Amygdala (tissue), 56 donors: ENCODE data around the gene DDIT4L.
"Not testable (repeated sequence)": the region's sequence is repeated elsewhere in the genome, so short reads cannot be mapped to it uniquely, and the experiment has no call there.

ENCODE experiments used
- DNase-seq, 56 donors: peaks; one replicate each; lab custom pipeline; 2025; lab: John Stamatoyannopoulos, UW

Gene DDIT4L

DNA sequence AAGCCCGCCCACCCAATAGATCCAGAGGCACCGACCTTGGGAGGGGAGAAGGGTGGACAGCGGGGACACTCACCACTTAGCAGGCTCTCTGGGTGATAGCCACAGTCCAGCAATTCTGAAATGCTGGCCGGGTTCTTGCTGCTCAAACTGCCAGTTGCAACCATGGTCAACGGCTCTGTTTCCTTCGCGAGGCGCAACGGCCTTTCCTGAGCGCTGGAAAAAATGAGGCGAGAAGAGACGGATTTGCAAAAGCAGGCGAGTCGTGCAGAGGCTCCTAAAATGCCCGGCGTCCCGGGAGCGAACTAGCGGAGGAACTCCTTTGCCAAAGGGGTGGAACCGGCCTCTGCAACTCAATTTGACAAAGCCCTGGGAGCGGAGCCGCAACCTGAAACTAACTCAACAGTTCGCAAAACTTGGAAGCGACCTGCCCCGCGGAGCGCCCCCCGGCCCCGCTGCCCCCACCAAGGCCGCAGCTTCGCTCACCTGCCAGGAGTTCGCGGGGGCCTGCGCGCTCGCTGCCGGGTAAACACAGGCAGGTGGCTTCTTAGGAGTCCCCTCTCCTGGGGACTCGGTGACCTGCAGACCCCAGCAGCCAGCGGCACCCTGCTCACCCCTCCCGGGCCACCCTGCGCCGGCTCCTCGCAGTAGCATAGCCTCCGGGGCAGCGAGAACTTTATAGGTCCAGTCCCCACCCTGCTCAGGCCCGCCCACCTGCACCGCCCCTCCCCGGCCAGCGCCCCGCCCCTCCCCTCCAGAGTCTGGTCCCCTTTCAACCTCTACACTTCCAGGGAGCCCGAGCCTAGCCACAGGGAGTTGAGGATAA is at the start of gene DDIT4L:
DDIT4L (minus strand) TSS at position 649 of the 823 bp plus-strand sequence; CDS start at position 164, 485 bp downstream.
- peak in 16 of 56 donors; percentile 2 to 52 (median 18) for DNase-seq

DNA sequence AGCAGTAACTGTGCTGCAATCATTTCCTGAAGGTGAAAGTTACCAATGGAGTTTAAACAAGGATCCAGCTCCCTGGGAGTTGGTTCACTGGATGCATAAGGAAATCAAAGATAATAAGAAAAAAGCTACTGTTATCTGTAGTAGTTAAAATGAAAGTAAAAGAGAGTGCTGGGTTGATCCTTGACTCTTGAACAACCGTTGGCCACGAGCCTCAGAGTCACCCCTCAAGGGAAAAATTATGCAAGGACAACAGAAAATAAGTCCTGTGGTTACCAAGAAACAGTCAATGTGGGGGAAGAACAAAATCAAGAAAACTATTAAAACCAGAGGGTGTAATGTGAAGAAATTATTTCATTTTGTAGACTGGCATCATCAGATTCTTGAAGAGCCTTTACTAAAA is 49.7 kb upstream of the DDIT4L start:
- DNase-seq, result no peak

- DNase-seq, result no peak
Observed at GRCh38 chr4:100224721-100225120, 34.5 kb upstream of the DDIT4L start.

GRCh38 chr4:100224160-100224559 is 33.9 kb upstream of the DDIT4L start:
- no peak for DNase-seq

DNA sequence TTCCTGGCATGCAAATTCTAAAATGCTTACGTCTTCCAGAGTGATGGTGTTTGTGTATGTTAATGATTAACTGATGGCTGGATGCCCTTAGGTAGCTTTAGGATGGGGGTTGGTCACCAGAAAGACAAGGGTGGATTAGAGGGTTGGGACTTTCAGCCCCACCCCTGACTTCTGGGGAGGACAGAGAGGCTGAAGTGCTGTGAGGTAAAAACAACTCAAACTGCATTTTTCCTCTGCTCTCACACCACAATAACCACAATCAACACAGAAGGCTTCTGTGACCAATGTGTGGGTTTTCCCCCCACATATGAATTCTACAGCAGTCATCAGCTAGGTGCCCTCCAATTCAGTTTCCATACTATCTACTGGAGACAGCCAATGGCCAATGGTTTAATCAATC is 18.7 kb upstream of the DDIT4L start:
- no peak for DNase-seq

DNA sequence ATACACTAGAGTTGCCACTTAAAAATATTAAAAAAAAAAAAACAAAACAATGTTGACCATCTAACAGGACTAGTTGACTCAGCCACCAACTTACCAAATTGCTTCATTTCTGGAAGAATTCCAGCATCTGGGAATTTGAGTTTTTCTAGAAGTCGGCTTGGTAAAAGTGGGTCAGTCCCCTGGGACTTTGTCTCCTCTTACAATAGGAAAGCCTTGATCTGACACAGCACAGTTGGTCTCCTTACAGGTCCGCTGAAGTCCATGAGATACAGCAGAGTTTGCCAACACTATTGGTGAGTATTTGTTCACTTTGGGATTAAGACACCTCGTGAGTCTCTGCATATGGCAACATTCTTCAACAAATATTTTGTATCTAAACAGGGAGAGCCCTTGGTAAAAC is 18.2 kb upstream of the DDIT4L start:
- DNase-seq, result no peak

- no peak for DNase-seq
Observed at GRCh38 chr4:100206850-100207249, 16.6 kb upstream of the DDIT4L start.

DNA sequence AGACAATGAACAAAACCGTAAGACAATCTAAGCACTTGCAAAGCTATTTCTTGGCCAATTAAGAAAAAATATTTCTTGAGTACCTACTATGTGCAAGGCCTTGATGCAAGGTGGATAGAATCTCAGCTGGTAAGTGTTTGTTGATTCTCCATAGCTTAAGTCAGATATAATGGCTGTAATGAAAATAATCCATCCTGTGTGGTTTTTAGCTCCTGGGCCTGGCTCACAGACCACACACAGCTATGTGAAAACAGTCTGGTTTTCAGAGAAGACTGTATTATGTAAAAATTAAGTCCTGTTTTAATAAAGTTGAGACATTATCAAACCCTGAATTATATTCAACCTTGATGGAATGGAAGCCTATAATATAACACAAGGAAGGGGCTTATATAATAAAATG is 7.8 kb upstream of the DDIT4L start:
- no peak for DNase-seq

- not testable (repeated sequence) for DNase-seq
Observed at GRCh38 chr4:100196388-100197071, 6.3 kb upstream of the DDIT4L start.

DNA sequence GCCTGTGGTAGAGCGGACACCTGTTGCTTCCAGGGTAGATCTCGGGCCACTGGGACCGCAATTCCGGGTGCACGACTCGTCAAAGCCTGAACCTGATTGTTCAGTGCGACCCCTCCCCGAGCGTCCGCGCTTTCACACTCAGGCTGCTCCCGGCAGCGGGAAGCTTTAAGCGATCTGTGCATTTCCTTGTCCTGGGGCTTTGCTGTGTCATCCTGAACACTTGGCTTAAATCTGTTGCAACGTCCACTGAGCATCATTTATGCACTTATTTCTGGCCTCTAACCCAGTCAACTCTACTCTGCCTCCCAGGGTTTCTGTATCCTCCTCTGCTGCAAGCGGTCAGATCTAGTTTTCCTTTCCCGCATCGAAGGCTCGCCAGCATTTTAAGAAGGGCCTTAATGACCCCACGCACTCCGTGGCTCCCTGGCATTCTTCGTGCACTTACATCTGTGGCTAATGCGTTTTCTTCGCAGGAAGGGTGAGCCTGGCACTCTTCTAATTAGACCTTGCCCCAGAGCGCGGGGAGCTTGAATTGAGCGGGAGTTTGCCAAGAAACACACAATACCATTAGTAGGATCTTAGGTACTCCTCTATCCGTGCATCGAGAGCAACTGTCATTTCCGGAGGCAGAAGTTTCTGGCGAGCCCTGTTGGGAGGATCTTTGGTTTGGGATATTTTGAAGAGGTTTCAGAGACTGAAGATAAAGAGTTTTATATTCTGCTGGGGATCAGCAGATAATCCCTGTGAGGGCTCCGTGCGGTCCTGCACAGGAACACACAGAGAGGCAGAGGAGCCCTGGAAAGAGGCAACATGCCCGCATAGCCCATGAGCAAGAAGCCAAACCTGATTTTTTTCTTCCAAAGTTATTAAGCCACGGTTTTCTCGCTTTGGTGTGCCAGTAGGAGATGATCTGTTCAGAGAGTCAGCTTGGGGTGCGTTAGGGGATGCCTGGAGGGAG is 654 bp upstream of the DDIT4L start:
- peak in 1 of 56 donors; percentile 11 for DNase-seq

DNA sequence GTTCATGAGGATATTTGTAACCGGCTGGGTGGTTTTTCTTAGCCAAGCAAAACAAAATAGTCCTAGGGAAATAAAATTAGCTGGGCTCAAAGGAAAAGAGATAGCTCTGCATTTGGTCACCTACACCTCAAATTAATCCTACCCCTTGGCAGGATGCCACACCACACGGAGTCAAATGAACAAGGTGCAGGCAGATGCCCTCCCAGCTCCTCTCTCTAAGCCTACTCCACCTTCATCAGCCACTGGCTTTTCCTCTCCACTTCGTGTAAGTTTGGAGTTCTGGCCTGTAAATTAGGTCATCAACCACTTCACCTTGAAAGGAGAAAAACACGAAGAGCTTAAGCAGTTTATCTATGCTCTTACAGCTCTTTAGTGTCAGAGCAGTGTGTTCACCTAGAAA is 1.4 kb downstream of the DDIT4L start:
- no peak for DNase-seq

DNA sequence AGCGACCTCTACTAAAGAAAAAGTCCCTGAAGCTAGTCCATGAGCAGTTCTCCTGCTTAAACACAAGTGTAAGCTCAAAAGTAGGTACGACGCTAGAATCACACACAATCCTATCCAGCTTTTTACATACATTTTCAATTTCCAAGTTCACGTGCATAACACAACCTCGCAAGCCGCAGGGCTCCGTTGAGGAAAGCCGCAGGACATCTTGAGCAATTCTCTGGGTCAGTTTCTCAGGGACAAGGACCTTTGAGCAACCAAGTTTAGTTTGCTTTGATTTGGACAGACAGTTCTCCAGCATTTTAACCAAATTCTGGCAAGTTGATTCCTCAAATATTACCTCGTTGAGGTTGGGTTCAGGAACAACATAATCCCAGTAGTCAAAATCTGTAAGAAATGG is 2.5 kb downstream of the DDIT4L start:
- no peak for DNase-seq

- no peak for DNase-seq
Observed at GRCh38 chr4:100184787-100185186, 5.5 kb downstream of the DDIT4L start.

DNA sequence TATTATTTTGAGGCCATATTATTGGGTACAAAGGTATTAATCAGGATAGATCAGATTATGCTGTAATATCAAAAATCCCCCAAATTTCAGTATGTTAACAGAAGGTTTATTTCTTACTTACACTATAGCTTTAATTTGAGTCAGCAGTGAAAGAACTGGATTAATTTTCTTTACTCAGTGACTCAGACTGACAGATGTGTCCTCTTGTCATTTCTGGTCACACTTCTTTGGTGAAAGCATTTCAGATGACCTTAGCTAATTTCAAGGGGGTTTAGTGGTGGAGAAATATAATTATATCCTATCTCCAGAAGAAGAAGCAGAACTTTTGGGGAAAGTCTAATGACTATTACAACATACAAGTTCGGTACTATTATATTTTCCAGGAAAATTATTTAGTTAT is 12.4 kb downstream of the DDIT4L start:
- DNase-seq, result no peak

- DNase-seq, result no peak
Observed at GRCh38 chr4:100177126-100177525, 13.1 kb downstream of the DDIT4L start.

- DNase-seq, result no peak
Observed at GRCh38 chr4:100175858-100176257, 14.4 kb downstream of the DDIT4L start.

DNA sequence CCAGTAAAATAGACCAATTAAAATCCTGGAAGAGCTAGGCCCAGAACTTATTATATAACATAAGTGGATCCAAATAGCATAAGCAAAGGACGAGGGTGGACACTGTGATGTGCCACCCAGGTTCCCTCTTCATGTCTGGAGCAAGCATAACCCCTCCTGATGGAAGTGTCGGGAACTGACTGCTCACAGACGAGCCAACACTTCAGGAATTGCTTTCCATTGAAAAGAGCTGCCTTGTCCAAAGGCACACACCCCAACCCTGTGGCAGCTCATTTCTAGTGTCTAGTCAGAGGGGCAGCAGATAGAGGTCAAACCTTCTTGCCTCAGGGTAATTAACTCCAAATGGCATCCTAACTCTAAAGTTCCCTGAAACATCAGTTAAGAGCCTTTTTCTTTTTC is 15.3 kb downstream of the DDIT4L start:
- DNase-seq, result no peak

GRCh38 chr4:100170986-100171385 is 19.3 kb downstream of the DDIT4L start:
- DNase-seq, result no peak

- DNase-seq, result no peak
Observed at GRCh38 chr4:100169491-100170485, 20.5 kb downstream of the DDIT4L start.

DNA sequence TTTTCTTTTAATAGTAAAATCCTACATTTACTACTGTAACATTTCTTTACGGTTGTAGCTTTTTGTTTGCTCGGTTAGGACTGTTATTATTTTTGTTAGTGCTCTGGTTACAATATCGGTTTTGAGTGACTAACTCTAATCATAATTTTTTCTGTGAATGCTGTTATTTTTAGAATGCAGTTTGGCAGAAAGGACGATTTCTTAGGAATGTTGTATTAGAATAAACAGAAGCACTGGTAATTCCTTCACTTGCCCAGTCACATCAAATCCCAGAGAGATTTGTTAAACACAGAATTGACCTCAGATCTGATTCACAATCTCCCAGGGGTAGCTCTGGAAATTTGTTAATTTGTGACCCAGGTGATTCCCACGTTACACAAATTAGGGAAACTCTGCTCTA is 21.7 kb downstream of the DDIT4L start:
- no peak for DNase-seq
